Loucy (cell line): Measurements from ENCODE around the gene ANO6.

ENCODE experiments used
- H2AFZ ChIP-seq: fragments of 200-600 bp; sonication (generic); 2 replicates; pipeline ENCODE4 v1.6.0; 2016; ENCODE audit warnings: antibody characterized with exemption, mild to moderate bottlenecking, low read length, moderate library complexity
- H3F3A ChIP-seq: fragments of 200-600 bp; 2 replicates; pipeline ENCODE4 v1.6.0; 2016; ENCODE audit warnings: antibody characterized with exemption, low read depth, mild to moderate bottlenecking
- H3K27me3 ChIP-seq: fragments of 200-600 bp; sonication (generic); 2 replicates; pipeline ENCODE4 v1.6.1; 2014; ENCODE audit warnings: low read length, mild to moderate bottlenecking; ENCODE audit not compliant: insufficient read depth, poor library complexity, severe bottlenecking
- H3K36me3 ChIP-seq: fragments of 200-600 bp; sonication (generic); 2 replicates; pipeline ENCODE4 v1.6.1; 2016; ENCODE audit warnings: low read length; ENCODE audit not compliant: insufficient read depth
- H3K4me1 ChIP-seq: fragments of 200-600 bp; sonication (generic); 2 replicates; pipeline ENCODE4 v1.5.1; 2014; ENCODE audit warnings: low read length, mild to moderate bottlenecking; ENCODE audit not compliant: insufficient read depth, poor library complexity, severe bottlenecking
- H3K4me2 ChIP-seq: fragments of 200-600 bp; sonication (generic); 2 replicates; pipeline ENCODE4 v1.6.0; 2014; ENCODE audit warnings: antibody characterized with exemption, low read length, low read depth, mild to moderate bottlenecking; ENCODE audit not compliant: poor library complexity, severe bottlenecking
- H3K4me3 ChIP-seq: fragments of 200-600 bp; sonication (generic); 2 replicates; pipeline ENCODE4 v1.5.1; 2014; ENCODE audit warnings: low read length, mild to moderate bottlenecking, mixed read lengths; ENCODE audit not compliant: poor library complexity, severe bottlenecking
- H3K79me2 ChIP-seq: fragments of 200-600 bp; sonication (generic); 2 replicates; pipeline ENCODE4 v1.6.1; 2014; ENCODE audit warnings: low read length; ENCODE audit not compliant: insufficient read depth
- H3K9ac ChIP-seq: fragments of 200-600 bp; sonication (generic); 2 replicates; pipeline ENCODE4 v1.6.0; 2014; ENCODE audit warnings: mild to moderate bottlenecking, low read depth, low read length, moderate library complexity; ENCODE audit not compliant: poor library complexity, severe bottlenecking
- H3K9me2 ChIP-seq: fragments of 200-600 bp; sonication (generic); replicated peaks from 2 replicates; pipeline ENCODE4 v1.6.1; 2016; ENCODE audit warnings: low read depth, low read length, mixed read lengths
- H3K9me3 ChIP-seq: fragments of 200-600 bp; sonication (generic); 2 replicates; pipeline ENCODE4 v1.6.1; 2014; ENCODE audit warnings: mild to moderate bottlenecking, antibody characterized with exemption, low read length, low read depth; ENCODE audit not compliant: insufficient read depth
- H4K20me1 ChIP-seq: fragments of 200-600 bp; sonication (generic); 2 replicates; pipeline ENCODE4 v1.6.0; 2014; ENCODE audit warnings: antibody characterized with exemption, low read length, mild to moderate bottlenecking; ENCODE audit not compliant: insufficient read depth, poor library complexity, severe bottlenecking
- CTCF ChIP-seq: fragments of 200-600 bp; sonication (generic); conservative IDR thresholded peaks from 2 replicates; pipeline ENCODE4 v1.5.1; 2014; ENCODE audit warnings: mild to moderate bottlenecking, antibody characterized with exemption, low read length
- EZH2phosphoT487 ChIP-seq: fragments of 200-600 bp; IDR thresholded peaks from 2 replicates; pipeline ENCODE4 v1.6.1; 2018; ENCODE audit warnings: antibody characterized with exemption, mild to moderate bottlenecking, moderate library complexity, borderline replicate concordance

The ANO6 gene

GRCh38 chr12:45209784-45210183, 6.1 kb upstream of the ANO6 start:
- Histone ChIP-seq H2AFZ (no peak overlapping the region), H3K9me3 (no peaks in the 10 kb centered on the region), H3K79me2 (peaks cover 10% of the 10 kb centered on the region), H4K20me1 (no peaks in the 10 kb centered on the region), H3K4me2 (no peak overlapping the region), H3K27me3 (no peaks in the 10 kb centered on the region), H3K4me1 (peaks cover 13% of the 10 kb centered on the region), H3F3A (no peaks in the 10 kb centered on the region), H3K36me3 (no peaks in the 10 kb centered on the region), H3K9ac (no peak overlapping the region), H3K9me2 (no peaks in the 10 kb centered on the region), H3K4me3 (no peak overlapping the region)
- TF ChIP-seq CTCF: no peak
- TF ChIP-seq EZH2phosphoT487: no peak

- H3K9me2 ChIP-seq: no peaks in the 10 kb centered on the region
- H3K79me2 ChIP-seq: peaks cover 20% of the 10 kb centered on the region
- H3K36me3 ChIP-seq: no peaks in the 10 kb centered on the region
- H3K4me1 ChIP-seq: peaks cover 9% of the 10 kb centered on the region
- no peak overlapping the region for H2AFZ ChIP-seq
- H3K4me3 ChIP-seq: no peak overlapping the region
- H3K4me2 ChIP-seq: no peak overlapping the region
- peaks cover 6% of the 10 kb centered on the region for H4K20me1 ChIP-seq
- H3K9me3 ChIP-seq: no peaks in the 10 kb centered on the region
- H3K27me3 ChIP-seq: no peaks in the 10 kb centered on the region
- no peaks in the 10 kb centered on the region for H3F3A ChIP-seq
- H3K9ac ChIP-seq: no peak overlapping the region
- no peak for TF ChIP-seq CTCF
- TF ChIP-seq EZH2phosphoT487: no peak
Observed at GRCh38 chr12:45212064-45212463, 3.8 kb upstream of the ANO6 start.

GRCh38 chr12:45213107-45213506, 2.8 kb upstream of the ANO6 start:
- Histone ChIP-seq H3K4me2 (no peak overlapping the region), H3K9me2 (no peaks in the 10 kb centered on the region), H3K36me3 (no peaks in the 10 kb centered on the region), H3K9me3 (no peaks in the 10 kb centered on the region), H3K79me2 (peaks cover 30% of the 10 kb centered on the region), H4K20me1 (peaks cover 16% of the 10 kb centered on the region), H3K4me3 (no peak overlapping the region), H2AFZ (no peak overlapping the region), H3K4me1 (peaks cover 20% of the 10 kb centered on the region), H3K27me3 (no peaks in the 10 kb centered on the region), H3F3A (no peaks in the 10 kb centered on the region), H3K9ac (no peak overlapping the region)
- TF ChIP-seq EZH2phosphoT487 (no peak), CTCF (no peak)
